Gastrocnemius medialis (tissue), 4 donors: ENCODE measurements around the gene OCSTAMP. TPM values are rescaled to one million over a fixed set of nuclear protein-coding genes. Genes with fewer than 3 reads are reported as not detected.

Experiments used
- ATAC-seq, 2 donors: fragments of 150-250 bp; one replicate each; pipeline ENCODE4 v1.9.1; 2016
- DNase-seq, 2 donors: peaks; one replicate each; pipeline ENCODE4 v3.0.0-alpha.2; 2019
- H3K27ac ChIP-seq, 4 donors: fragments of 200-600 bp; sonication (generic); 1 replicate in 1 of 4; 2 replicates in 3 of 4; pipeline ENCODE4 v1.5.1; 2016 to 2018; ENCODE audit warnings: mild to moderate bottlenecking in 2 of 4, moderate library complexity in 1 of 4
- H3K27me3 ChIP-seq, 3 donors: fragments of 200-600 bp; sonication (generic) in 2 of 3; 1 replicate in 1 of 3; 2 replicates in 2 of 3; pipeline versions ENCODE4 v1.5.1 to v1.6.0; 2016 to 2019; ENCODE audit warnings: mild to moderate bottlenecking in 1 of 3, moderate library complexity in 1 of 3
- H3K36me3 ChIP-seq, 2 donors: fragments of 200-600 bp; sonication (generic) in 1 of 2; one replicate each; pipeline ENCODE4 v1.5.1; 2017 to 2018
- H3K4me1 ChIP-seq, 2 donors: fragments of 200-600 bp; sonication (generic) in 1 of 2; one replicate each; pipeline ENCODE4 v1.5.1; 2016 to 2017; ENCODE audit warnings: mild to moderate bottlenecking in 2 of 2
- H3K4me3 ChIP-seq, 4 donors: fragments of 200-600 bp; sonication (generic) in 3 of 4; 1 replicate in 1 of 4; 2 replicates in 3 of 4; pipeline ENCODE4 v1.5.1; 2016 to 2019; ENCODE audit warnings: mild to moderate bottlenecking in 2 of 4
- H3K9me3 ChIP-seq, 3 donors: fragments of 200-600 bp; sonication (generic) in 2 of 3; 1 replicate in 1 of 3; 2 replicates in 2 of 3; pipeline ENCODE4 v1.5.1; 2016 to 2019
- CTCF ChIP-seq, 5 experiments: fragments of 450-650 bp in 3 of 5; fragments of 200-600 bp in 2 of 5; sonication (generic) in 2 of 5; IDR thresholded peaks in 4 of 5; conservative IDR thresholded peaks in 1 of 5; 1 replicate in 4 of 5; 2 replicates in 1 of 5; pipeline ENCODE4 v1.5.1; 2016 to 2019; ENCODE audit warnings: antibody characterized with exemption in 5 of 5, mild to moderate bottlenecking in 3 of 5, moderate library complexity in 3 of 5
- POLR2A ChIP-seq, 2 donors: fragments of 450-650 bp; IDR thresholded peaks; one replicate each; pipeline ENCODE4 v1.6.1; 2017; ENCODE audit warnings: antibody characterized with exemption in 2 of 2, mild to moderate bottlenecking in 2 of 2, moderate library complexity in 2 of 2
- in situ Hi-C, 4 donors: fragments of 200-750 bp; cut with MboI; loops; one replicate each; pipeline versions ENCODE4 v1.15.0 to v1.8.0; 2017; ENCODE audit warnings: low sequenced_read_pairs in 4 of 4
- intact Hi-C: fragments of 100-400 bp; cut with DNase I; formaldehyde crosslinking; loops from one replicate; pipeline ENCODE4 v1.15.1; 2023; ENCODE audit warnings: low total_unique reads
- total RNA-seq, 4 donors: library from RNA; depleted of rRNA; stranded (reverse); fragments of >200 nt; gene quantifications; one replicate each; pipeline versions ENCODE4 v1.1.0 to v1.2.3, GENCODE V29; 2016

The OCSTAMP gene
- total RNA-seq, 4 donors from 2014 or later = not detected

GRCh38 chr20:46541229-46541935 lies 9.1 kb downstream of the OCSTAMP start:
- TF ChIP-seq POLR2A (IDR thresholded peaks at IDR 0.05) = no peak
- TF ChIP-seq CTCF (IDR thresholded peaks at IDR 0.05 in 4 of 5, conservative IDR thresholded peaks at IDR 0.05 in 1 of 5) = no peak
- DNase-seq (no peak), ATAC-seq (no peak)
- H3K4me3 ChIP-seq = no peak overlapping the region
- H3K4me1 ChIP-seq = no peaks in the 10 kb centered on the region
- H3K36me3 ChIP-seq = no peaks in the 10 kb centered on the region
- H3K27me3 ChIP-seq = peaks cover 0 to 10% (median 7%) of the 10 kb centered on the region in 3 donors
- no peak overlapping the region for H3K27ac ChIP-seq
- in situ Hi-C loops (loop anchor here in 1 of 4 donors (25.0 kb wide), 1 partner anchor 104 kb away; no protein-coding TSS in a partner anchor), intact Hi-C loops (no loop called here)
- H3K9me3 ChIP-seq = no peaks in the 10 kb centered on the region

GRCh38 chr20:46539113-46539512 lies 11.3 kb downstream of the OCSTAMP start:
- intact Hi-C loops (no loop called here), in situ Hi-C loops (loop anchor here in 1 of 4 donors (25.0 kb wide), 1 partner anchor 102 kb away; no protein-coding TSS in a partner anchor)
- Histone ChIP-seq H3K27ac (no peak overlapping the region), H3K4me1 (no peaks in the 10 kb centered on the region), H3K4me3 (no peak overlapping the region), H3K36me3 (no peaks in the 10 kb centered on the region), H3K27me3 (peaks cover 0 to 10% (median 7%) of the 10 kb centered on the region in 3 donors), H3K9me3 (no peaks in the 10 kb centered on the region)
- no peak for ATAC-seq
- TF ChIP-seq CTCF (IDR thresholded peaks at IDR 0.05 in 4 of 5, conservative IDR thresholded peaks at IDR 0.05 in 1 of 5) = no peak
- TF ChIP-seq POLR2A (IDR thresholded peaks at IDR 0.05) = no peak
- DNase-seq = no peak

- Histone ChIP-seq H3K36me3 (no peaks in the 10 kb centered on the region), H3K27me3 (peaks cover 0 to 6% (median 3%) of the 10 kb centered on the region in 3 donors), H3K27ac (no peak overlapping the region), H3K9me3 (no peaks in the 10 kb centered on the region), H3K4me1 (no peaks in the 10 kb centered on the region), H3K4me3 (no peak overlapping the region)
- intact Hi-C loops (no loop called here), in situ Hi-C loops (loop anchor here in 1 of 4 donors (25.0 kb wide), 1 partner anchor 93 kb away; no protein-coding TSS in a partner anchor)
- DNase-seq = no peak
- no peak for TF ChIP-seq CTCF (IDR thresholded peaks at IDR 0.05 in 4 of 5, conservative IDR thresholded peaks at IDR 0.05 in 1 of 5)
- TF ChIP-seq POLR2A (IDR thresholded peaks at IDR 0.05) = no peak
- no peak for ATAC-seq
These were observed 19.8 kb downstream of the OCSTAMP start for GRCh38 chr20:46530640-46531039.

GRCh38 chr20:46523696-46524328 lies 26.6 kb downstream of the OCSTAMP start:
- no peak overlapping the region for H3K27ac ChIP-seq
- no peak for TF ChIP-seq CTCF (IDR thresholded peaks at IDR 0.05 in 4 of 5, conservative IDR thresholded peaks at IDR 0.05 in 1 of 5)
- no peak for TF ChIP-seq POLR2A (IDR thresholded peaks at IDR 0.05)
- intact Hi-C loops (no loop called here), in situ Hi-C loops (no loop called here)
- H3K9me3 ChIP-seq = no peaks in the 10 kb centered on the region
- H3K27me3 ChIP-seq = peaks cover 0 to 6% (median 4%) of the 10 kb centered on the region in 3 donors
- H3K4me3 ChIP-seq = no peak overlapping the region
- no peaks in the 10 kb centered on the region for H3K36me3 ChIP-seq
- H3K4me1 ChIP-seq = no peaks in the 10 kb centered on the region
- DNase-seq (no peak), ATAC-seq (no peak)
